SK-N-SH (cell line): ENCODE measurements around the gene CCN5. TPM values are rescaled to one million over a fixed set of nuclear protein-coding genes. Genes with fewer than 3 reads are reported as not detected.

Source experiments
- CTCF ChIA-PET: fragments of 300-600, 350-600 bp; formaldehyde crosslinking; extraction: SDS; loops from one replicate; lab custom pipeline; 2021; lab: Yijun Ruan, JAX
- POLR2A ChIA-PET: fragments of 350-600 bp; sonication (Branson Sonifier 250); formaldehyde crosslinking; extraction: SDS; loops from one replicate; lab custom pipeline; 2020; ENCODE audit warnings: antibody characterized with exemption, inconsistent platforms; lab: Yijun Ruan, JAX
- DNase-seq: peaks from one replicate; pipeline ENCODE4 v3.0.0; 2012
- H2AFZ ChIP-seq: fragments of 200-600 bp; sonication (generic); 2 replicates; pipeline ENCODE4 v1.8.1; 2016; ENCODE audit warnings: antibody characterized with exemption, mild to moderate bottlenecking, low read depth
- H3F3A ChIP-seq: fragments of 200-600 bp; sonication (generic); replicated peaks from 2 replicates; pipeline ENCODE3; 2016; ENCODE audit warnings: antibody characterized with exemption, mild to moderate bottlenecking; ENCODE audit not compliant: insufficient read depth
- H3K27ac ChIP-seq, 2 experiments: fragments of 200-500 bp in 1 of 2; fragments of 200-600 bp in 1 of 2; sonication (Bioruptor generic) in 1 of 2; sonication (generic), shearing (Covaris generic) in 1 of 2; 2 replicates each; pipeline versions ENCODE4 v1.5.1 to v1.6.1; 2014 to 2016; ENCODE audit warnings: low read depth in 2 of 2, inconsistent platforms in 1 of 2, low read length in 1 of 2, mild to moderate bottlenecking in 1 of 2, mixed read lengths in 1 of 2
- H3K27me3 ChIP-seq: fragments of 200-600 bp; sonication (generic), shearing (Covaris generic); 2 replicates; pipeline ENCODE4 v1.6.1; 2016; ENCODE audit warnings: mixed run types; ENCODE audit not compliant: insufficient read depth
- H3K36me3 ChIP-seq, 2 experiments: fragments of 200-500 bp in 1 of 2; fragments of 200-600 bp in 1 of 2; sonication (Bioruptor generic) in 1 of 2; sonication (generic) in 1 of 2; replicated peaks in 1 of 2; 2 replicates each; pipeline versions ENCODE3 to v1.5.1; 2014 to 2016; ENCODE audit warnings: low read length in 1 of 2, mild to moderate bottlenecking in 1 of 2; ENCODE audit not compliant: insufficient read depth in 2 of 2, control insufficient read depth in 1 of 2
- H3K4me1 ChIP-seq, 2 experiments: fragments of 200-500 bp in 1 of 2; fragments of 200-600 bp in 1 of 2; sonication (Bioruptor generic) in 1 of 2; sonication (generic), shearing (Covaris generic) in 1 of 2; 2 replicates each; pipeline versions ENCODE4 v1.5.1 to v1.6.1; 2014 to 2016; ENCODE audit warnings: low read depth in 1 of 2, low read length in 1 of 2, mixed run types in 1 of 2; ENCODE audit not compliant: insufficient read depth in 2 of 2, control insufficient read depth in 1 of 2
- H3K4me2 ChIP-seq: fragments of 200-600 bp; sonication (generic), shearing (Covaris generic); 2 replicates; pipeline ENCODE4 v1.6.1; 2017; ENCODE audit warnings: mixed run types
- H3K4me3 ChIP-seq, 2 experiments: fragments of 200-500 bp in 1 of 2; fragments of 200-600 bp in 1 of 2; sonication (Bioruptor generic) in 1 of 2; sonication (generic), shearing (Covaris generic) in 1 of 2; 2 replicates each; pipeline versions ENCODE4 v1.5.1 to v1.8.1; 2014 to 2016; ENCODE audit warnings: low read depth in 2 of 2, inconsistent platforms in 1 of 2, low read length in 1 of 2, mild to moderate bottlenecking in 1 of 2, mixed read lengths in 1 of 2, moderate library complexity in 1 of 2
- H3K79me2 ChIP-seq: fragments of 200-600 bp; sonication (generic); 2 replicates; pipeline ENCODE4 v1.8.1; 2017; ENCODE audit warnings: mild to moderate bottlenecking; ENCODE audit not compliant: insufficient read depth
- H3K9ac ChIP-seq: fragments of 200-600 bp; sonication (generic); 2 replicates; pipeline ENCODE4 v1.6.1; 2017; ENCODE audit warnings: mixed run types
- H3K9me2 ChIP-seq: fragments of 200-600 bp; sonication (generic); 2 replicates; pipeline ENCODE4 v1.6.1; 2017; ENCODE audit warnings: mixed run types
- H3K9me3 ChIP-seq: fragments of 200-600 bp; sonication (generic); 2 replicates; pipeline ENCODE4 v1.6.1; 2017; ENCODE audit warnings: mixed run types, mild to moderate bottlenecking, moderate library complexity
- H4K20me1 ChIP-seq: fragments of 200-600 bp; sonication (generic); 2 replicates; pipeline ENCODE4 v1.6.1; 2017; ENCODE audit warnings: mild to moderate bottlenecking, mixed run types; ENCODE audit not compliant: insufficient read depth
- EP300 ChIP-seq, 2 experiments: IDR thresholded peaks; 2 replicates each; pipeline versions ENCODE4 v1.4.0 to v1.6.1; 2012; ENCODE audit warnings: borderline replicate concordance in 1 of 2, low read depth in 1 of 2, low read length in 1 of 2
- EZH2phosphoT487 ChIP-seq: fragments of 200-600 bp; sonication (generic); IDR thresholded peaks from 2 replicates; pipeline ENCODE4 v1.6.1; 2017; ENCODE audit warnings: low read depth, mixed run types, mild to moderate bottlenecking, antibody characterized with exemption, moderate library complexity, borderline replicate concordance
- FOXM1 ChIP-seq: IDR thresholded peaks from 2 replicates; pipeline ENCODE4 v1.4.0; 2012; ENCODE audit warnings: low read depth, mild to moderate bottlenecking
- GABPA ChIP-seq: IDR thresholded peaks from 2 replicates; pipeline ENCODE4 v1.4.0; 2012; ENCODE audit warnings: low read depth, mild to moderate bottlenecking
- GATA2 ChIP-seq: sonication (generic); formaldehyde crosslinking; IDR thresholded peaks from 2 replicates; pipeline ENCODE4 v1.5.0; 2020; ENCODE audit warnings: mild to moderate bottlenecking, missing genetic modification reagents
- MXI1 ChIP-seq: IDR thresholded peaks from 2 replicates; pipeline ENCODE4 v1.6.1; 2012; ENCODE audit warnings: mild to moderate bottlenecking, low read depth, low read length, improper control_type of control experiment
- PBX3 ChIP-seq: IDR thresholded peaks from 2 replicates; pipeline ENCODE4; 2012
- RCOR1 ChIP-seq: fragments of 150-350 bp; IDR thresholded peaks from 2 replicates; pipeline ENCODE4 v1.6.1; 2017; ENCODE audit warnings: antibody characterized with exemption, low read length
- RFX5 ChIP-seq: IDR thresholded peaks from 2 replicates; pipeline ENCODE4 v1.6.1; 2012; ENCODE audit warnings: mild to moderate bottlenecking, improper control_type of control experiment, low read length
- TAF1 ChIP-seq: IDR thresholded peaks from 2 replicates; pipeline ENCODE4 v1.6.1; 2012; ENCODE audit warnings: low read depth, mild to moderate bottlenecking, low read length, moderate library complexity, borderline replicate concordance
- TCF12 ChIP-seq: IDR thresholded peaks from 2 replicates; pipeline ENCODE4 v1.4.0; 2012
- TEAD4 ChIP-seq: IDR thresholded peaks from 2 replicates; pipeline ENCODE4 v1.4.0; 2012; ENCODE audit warnings: mild to moderate bottlenecking, borderline replicate concordance; ENCODE audit not compliant: insufficient read depth
- USF2 ChIP-seq: fragments of 150-350 bp; IDR thresholded peaks from 2 replicates; pipeline ENCODE4 v1.6.1; 2017; ENCODE audit warnings: antibody characterized with exemption, low read length, low read depth, borderline replicate concordance
- WGBS: methylation state at CpG from one replicate; pipeline ENCODE4 v1.1.6; 2017; ENCODE audit warnings: low lambda C conversion rate; 5-methylcytosine and 5-hydroxymethylcytosine counted together
- polyA plus RNA-seq, 3 experiments: library from polyadenylated mRNA; depleted of rRNA; stranded (reverse); fragments of >200 nt; gene quantifications; 2 replicates each; pipeline ENCODE4 v1.2.3, GENCODE V29; 2012
- TF ChIP-seq, protein P1 (sequence below): fragments of 200-600 bp; sonication (generic); IDR thresholded peaks from 2 replicates; pipeline ENCODE4 v1.6.1; 2017; ENCODE audit warnings: antibody characterized with exemption, mild to moderate bottlenecking, moderate library complexity
- TF ChIP-seq, protein P2 (sequence below): IDR thresholded peaks from 2 replicates; pipeline ENCODE4 v1.4.0; 2012; ENCODE audit warnings: low read depth, borderline replicate concordance

Gene CCN5
- polyA plus RNA-seq, 1 of the 3 experiments (the other 2 are of a cell fraction) = 0.05 TPM

DNA sequence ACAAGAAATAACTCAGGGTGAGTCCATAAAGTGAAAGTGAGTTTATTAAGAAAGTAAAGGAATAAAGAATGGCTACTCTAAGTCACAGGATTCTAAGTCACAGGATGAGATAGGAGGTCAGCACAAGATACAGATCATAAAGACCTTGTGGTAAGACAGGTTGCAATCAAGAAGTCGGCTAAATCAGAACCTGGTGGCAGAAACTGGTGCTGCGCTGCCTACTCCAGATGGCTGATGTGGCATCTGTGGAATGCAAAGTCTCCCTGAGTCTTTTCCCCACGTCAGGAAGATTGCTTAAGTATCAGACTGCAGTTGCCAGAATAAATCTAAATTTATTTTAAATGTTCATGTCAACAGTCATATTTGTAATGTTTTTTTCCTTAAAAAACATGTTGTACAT is 19.8 kb downstream of the CCN5 start (continued):
- no peak for TF ChIP-seq MXI1
- peak; percentile 66 for TF ChIP-seq PBX3
- peak in 1 of 2 experiments; percentile 19; a peak in 1 of 4 replicates for TF ChIP-seq EP300 (IDR thresholded peaks at IDR 0.05; ENCODE audit: borderline replicate concordance in 1 of 2, low read depth in 1 of 2, low read length in 1 of 2)
- TF ChIP-seq TEAD4 = peak; percentile 53
- no peak for TF ChIP-seq RFX5
- TF ChIP-seq GABPA = no peak
- TF ChIP-seq GATA2 (CRISPR knock-in tag) = no peak

- CTCF ChIA-PET = interaction anchor here (1.8 to 9.0 kb wide), 2 partner anchors 52 to 131 kb away, joined by 5 to 183 read pairs; no protein-coding TSS in a partner anchor
- Histone ChIP-seq H3K27ac (peak overlapping the region in 1 of 2 experiments; percentile 19; a peak in 1 of 4 replicates), H3K79me2 (no peaks in the 10 kb centered on the region), H2AFZ (peak overlapping the region; percentile 61; the same call in 1 of the 2 replicates), H3K9me3 (no peaks in the 10 kb centered on the region), H3K9ac (no peak overlapping the region), H3F3A (peaks cover 5% of the 10 kb centered on the region), H3K36me3 (no peaks in the 10 kb centered on the region), H3K4me1 (peaks cover 0 to 27% of the 10 kb centered on the region in 2 experiments; a peak in 2 of 4 replicates), H3K4me2 (peak overlapping the region; percentile 32; the same call in 1 of the 2 replicates), H3K9me2 (no peaks in the 10 kb centered on the region), H3K27me3 (no peaks in the 10 kb centered on the region), H3K4me3 (no peak overlapping the region; a peak in 1 of 4 replicates), H4K20me1 (no peaks in the 10 kb centered on the region)
- TF ChIP-seq EP300 (IDR thresholded peaks at IDR 0.05; ENCODE audit: borderline replicate concordance in 1 of 2, low read depth in 1 of 2, low read length in 1 of 2) = no peak
- TF ChIP-seq TCF12 = no peak
- TF ChIP-seq TEAD4 = no peak
- no peak for TF ChIP-seq USF2
- TF ChIP-seq MXI1 = no peak
- no peak for TF ChIP-seq RFX5
- no peak for TF ChIP-seq TAF1
- TF ChIP-seq, protein P1, sequence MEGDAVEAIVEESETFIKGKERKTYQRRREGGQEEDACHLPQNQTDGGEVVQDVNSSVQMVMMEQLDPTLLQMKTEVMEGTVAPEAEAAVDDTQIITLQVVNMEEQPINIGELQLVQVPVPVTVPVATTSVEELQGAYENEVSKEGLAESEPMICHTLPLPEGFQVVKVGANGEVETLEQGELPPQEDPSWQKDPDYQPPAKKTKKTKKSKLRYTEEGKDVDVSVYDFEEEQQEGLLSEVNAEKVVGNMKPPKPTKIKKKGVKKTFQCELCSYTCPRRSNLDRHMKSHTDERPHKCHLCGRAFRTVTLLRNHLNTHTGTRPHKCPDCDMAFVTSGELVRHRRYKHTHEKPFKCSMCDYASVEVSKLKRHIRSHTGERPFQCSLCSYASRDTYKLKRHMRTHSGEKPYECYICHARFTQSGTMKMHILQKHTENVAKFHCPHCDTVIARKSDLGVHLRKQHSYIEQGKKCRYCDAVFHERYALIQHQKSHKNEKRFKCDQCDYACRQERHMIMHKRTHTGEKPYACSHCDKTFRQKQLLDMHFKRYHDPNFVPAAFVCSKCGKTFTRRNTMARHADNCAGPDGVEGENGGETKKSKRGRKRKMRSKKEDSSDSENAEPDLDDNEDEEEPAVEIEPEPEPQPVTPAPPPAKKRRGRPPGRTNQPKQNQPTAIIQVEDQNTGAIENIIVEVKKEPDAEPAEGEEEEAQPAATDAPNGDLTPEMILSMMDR = no peak
- TF ChIP-seq FOXM1 = no peak
- no peak for TF ChIP-seq EZH2phosphoT487
- TF ChIP-seq RCOR1 = no peak
- no peak for TF ChIP-seq GABPA
- TF ChIP-seq, protein P2, sequence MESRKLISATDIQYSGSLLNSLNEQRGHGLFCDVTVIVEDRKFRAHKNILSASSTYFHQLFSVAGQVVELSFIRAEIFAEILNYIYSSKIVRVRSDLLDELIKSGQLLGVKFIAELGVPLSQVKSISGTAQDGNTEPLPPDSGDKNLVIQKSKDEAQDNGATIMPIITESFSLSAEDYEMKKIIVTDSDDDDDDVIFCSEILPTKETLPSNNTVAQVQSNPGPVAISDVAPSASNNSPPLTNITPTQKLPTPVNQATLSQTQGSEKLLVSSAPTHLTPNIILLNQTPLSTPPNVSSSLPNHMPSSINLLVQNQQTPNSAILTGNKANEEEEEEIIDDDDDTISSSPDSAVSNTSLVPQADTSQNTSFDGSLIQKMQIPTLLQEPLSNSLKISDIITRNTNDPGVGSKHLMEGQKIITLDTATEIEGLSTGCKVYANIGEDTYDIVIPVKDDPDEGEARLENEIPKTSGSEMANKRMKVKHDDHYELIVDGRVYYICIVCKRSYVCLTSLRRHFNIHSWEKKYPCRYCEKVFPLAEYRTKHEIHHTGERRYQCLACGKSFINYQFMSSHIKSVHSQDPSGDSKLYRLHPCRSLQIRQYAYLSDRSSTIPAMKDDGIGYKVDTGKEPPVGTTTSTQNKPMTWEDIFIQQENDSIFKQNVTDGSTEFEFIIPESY = no peak
- POLR2A ChIA-PET = no interaction called here
- 96% methylated on average over 4 of the region's 4 CpGs for WGBS
- no peak for DNase-seq
These were observed 20.6 kb downstream of the CCN5 start for GRCh38 chr20:44735816-44736169.
